HFF-Myc (cell line): ENCODE data around the gene LRRC45.

Source experiments
- DNase-seq: peaks from one replicate; pipeline ENCODE4 v3.0.0-alpha.2; 2011; ENCODE audit warnings: low read depth; ENCODE audit errors: extremely low read depth
- H3K4me3 ChIP-seq: replicated peaks from 2 replicates; pipeline ENCODE4 v1.5.1; 2011; ENCODE audit warnings: low read depth, mild to moderate bottlenecking, control low read depth, low read length
- CTCF ChIP-seq: IDR thresholded peaks from 2 replicates; pipeline ENCODE4 v1.5.1; 2012; ENCODE audit warnings: mild to moderate bottlenecking, low read depth, low read length, control low read depth; ENCODE audit errors: missing control alignments

Gene LRRC45

GRCh38 chr17:82013341-82013740 lies 9.8 kb upstream of the LRRC45 start:
- H3K4me3 ChIP-seq, result no peak overlapping the region
- no peak for TF ChIP-seq CTCF
- no peak for DNase-seq

DNA sequence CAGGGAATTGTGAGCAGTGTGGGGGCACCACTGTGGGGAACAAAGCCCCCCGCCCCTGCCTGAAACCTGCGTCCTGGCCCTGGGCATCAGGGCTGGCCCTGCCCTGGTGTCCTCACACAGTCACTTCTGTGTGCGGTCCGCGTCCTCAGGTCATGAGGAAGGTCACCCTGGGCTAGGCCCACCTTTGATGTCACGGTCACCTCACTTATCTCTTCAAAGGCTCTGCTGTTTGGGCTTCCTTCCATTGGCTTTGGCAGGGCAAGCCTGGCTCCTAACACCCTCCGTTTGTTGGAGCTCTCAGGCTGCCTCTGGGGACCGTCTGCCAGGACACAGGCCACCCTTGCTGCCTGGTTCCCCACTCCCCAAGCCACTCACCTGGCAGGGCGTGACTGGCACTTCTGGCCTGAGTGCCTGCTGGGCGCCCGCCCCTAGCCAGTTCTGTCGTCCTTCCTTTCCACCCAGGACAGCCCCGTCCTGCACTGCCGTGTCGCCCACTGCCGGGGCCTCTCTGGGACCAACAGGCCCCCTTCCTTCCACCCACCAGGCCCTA lies 9.3 kb upstream of the LRRC45 start:
- no peak overlapping the region for H3K4me3 ChIP-seq
- TF ChIP-seq CTCF, result no peak
- no peak for DNase-seq

GRCh38 chr17:82014432-82014831 lies 8.7 kb upstream of the LRRC45 start:
- no peak overlapping the region for H3K4me3 ChIP-seq
- no peak for DNase-seq
- no peak for TF ChIP-seq CTCF

DNA sequence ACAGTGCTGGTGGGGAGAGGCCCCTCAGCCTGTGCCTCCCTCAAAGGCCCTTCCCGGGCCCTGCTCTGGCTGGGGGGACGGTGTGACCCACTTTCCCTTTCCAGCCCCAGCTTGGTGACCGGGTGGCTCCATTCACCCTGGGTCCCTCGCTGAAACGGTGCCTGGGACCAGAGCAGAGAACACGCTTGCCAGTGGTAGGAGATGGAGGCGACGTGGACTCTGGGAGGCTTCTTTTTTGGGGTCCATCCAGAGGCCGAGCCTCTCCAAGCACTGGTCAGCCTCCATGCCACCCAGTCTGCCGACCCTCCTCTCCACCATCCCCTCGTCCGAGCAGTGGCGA lies 8.2 kb upstream of the LRRC45 start:
- no peak for DNase-seq
- H3K4me3 ChIP-seq, result no peak overlapping the region
- TF ChIP-seq CTCF, result no peak

GRCh38 chr17:82015311-82015971 lies 7.7 kb upstream of the LRRC45 start:
- no peak overlapping the region for H3K4me3 ChIP-seq
- no peak for TF ChIP-seq CTCF
- DNase-seq, result no peak

GRCh38 chr17:82016061-82016874 lies 6.8 kb upstream of the LRRC45 start:
- no peak for TF ChIP-seq CTCF
- H3K4me3 ChIP-seq, result no peak overlapping the region
- DNase-seq, result no peak
